ENCODE measurements around the gene EIF2B2.

- TF ChIP-seq CTCF (IDR thresholded peaks at IDR 0.05) (no peak), POLR2A (IDR thresholded peaks at IDR 0.05) (no peak)
Measured at GRCh38 chr14:75060420-75060819, 57.7 kb downstream of the EIF2B2 start.

All from adrenal gland (tissue), 5 donors.